ENCODE results near the gene MLPH.

DNA sequence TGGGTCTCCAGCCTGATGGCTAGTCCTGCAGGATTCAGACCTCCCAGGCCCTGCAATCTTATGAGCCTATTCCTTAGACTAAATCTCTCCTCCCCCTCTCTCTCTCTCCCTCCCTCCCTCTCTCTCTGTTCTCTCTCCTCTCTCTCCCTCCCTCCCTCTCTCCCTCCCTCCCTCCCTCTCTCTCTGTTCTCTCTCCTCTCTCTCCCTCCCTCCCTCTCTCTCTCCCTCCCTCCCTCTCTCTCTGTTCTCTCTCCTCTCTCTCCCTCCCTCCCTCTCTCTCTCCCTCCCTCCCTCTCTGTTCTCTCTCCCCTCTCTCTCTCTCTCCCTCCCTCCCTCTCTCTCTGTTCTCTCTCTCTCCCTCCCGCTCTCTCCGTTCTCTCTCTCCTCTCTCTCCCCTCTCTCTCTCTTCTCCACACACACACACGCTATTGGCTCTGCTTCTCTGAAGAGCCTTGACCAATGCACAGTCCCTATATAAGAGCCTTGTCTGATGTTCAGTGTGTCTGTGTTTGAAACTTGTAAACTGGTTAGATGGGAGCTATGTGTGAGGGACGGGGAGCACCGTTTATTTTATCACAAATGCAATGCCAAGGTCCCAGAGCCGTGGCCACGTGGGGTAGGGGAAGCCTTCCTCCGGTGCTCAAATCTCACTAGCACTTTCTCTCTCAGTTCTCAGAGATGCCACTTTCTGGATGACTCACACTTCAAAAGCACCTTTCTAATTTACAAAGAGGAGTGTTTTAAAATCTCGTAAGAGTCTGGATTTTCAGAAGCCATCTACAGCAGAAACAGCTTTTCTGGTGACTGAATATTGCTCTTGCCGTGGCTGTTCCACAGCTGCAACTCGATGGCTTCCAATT lies 70.0 kb downstream of the MLPH start:
- TF ChIP-seq POLR2AphosphoS5 (IDR thresholded peaks at IDR 0.05; ENCODE audit: low read depth, low read length) (no peak), POLR2A (IDR thresholded peaks at IDR 0.05; ENCODE audit: low read depth, low read length) (no peak), POU2F2 (IDR thresholded peaks at IDR 0.05; ENCODE audit: low read depth, low read length) (no peak), TAF1 (IDR thresholded peaks at IDR 0.05; ENCODE audit: low read depth, low read length) (no peak)
